NCI-H2107 treated with DMSO at 0.1 percent for 48 hours (cell line): ENCODE results near the gene OR4S1.
"Not testable (repeated sequence)": the region's sequence is repeated elsewhere in the genome, so short reads cannot be mapped to it uniquely, and the experiment has no call there.

Experiments used
- DNase-seq: peaks from one replicate; lab custom pipeline; 2025; ENCODE audit not compliant: unreplicated experiment; lab: John Stamatoyannopoulos, UW

Gene OR4S1, protein sequence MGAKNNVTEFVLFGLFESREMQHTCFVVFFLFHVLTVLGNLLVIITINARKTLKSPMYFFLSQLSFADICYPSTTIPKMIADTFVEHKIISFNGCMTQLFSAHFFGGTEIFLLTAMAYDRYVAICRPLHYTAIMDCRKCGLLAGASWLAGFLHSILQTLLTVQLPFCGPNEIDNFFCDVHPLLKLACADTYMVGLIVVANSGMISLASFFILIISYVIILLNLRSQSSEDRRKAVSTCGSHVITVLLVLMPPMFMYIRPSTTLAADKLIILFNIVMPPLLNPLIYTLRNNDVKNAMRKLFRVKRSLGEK

DNA sequence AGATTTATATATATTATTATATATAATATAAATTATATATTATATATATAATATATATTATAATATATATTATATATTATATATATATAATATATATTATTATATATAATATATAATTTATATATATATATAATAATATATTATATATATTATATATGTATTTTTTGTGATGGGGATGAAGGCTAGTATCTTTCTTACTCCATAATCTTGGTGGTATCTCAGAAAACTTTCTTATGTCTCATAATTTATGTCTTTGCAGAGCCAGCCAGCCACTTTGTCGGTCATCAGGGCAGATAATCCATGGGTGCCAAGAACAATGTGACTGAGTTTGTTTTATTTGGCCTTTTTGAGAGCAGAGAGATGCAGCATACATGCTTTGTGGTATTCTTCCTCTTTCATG lies at the start of gene OR4S1:
Gene OR4S1 (plus strand): TSS at position 301 of the 400 bp plus-strand sequence. CDS start 0 bp downstream, at position 301.
- no peak for DNase-seq

DNA sequence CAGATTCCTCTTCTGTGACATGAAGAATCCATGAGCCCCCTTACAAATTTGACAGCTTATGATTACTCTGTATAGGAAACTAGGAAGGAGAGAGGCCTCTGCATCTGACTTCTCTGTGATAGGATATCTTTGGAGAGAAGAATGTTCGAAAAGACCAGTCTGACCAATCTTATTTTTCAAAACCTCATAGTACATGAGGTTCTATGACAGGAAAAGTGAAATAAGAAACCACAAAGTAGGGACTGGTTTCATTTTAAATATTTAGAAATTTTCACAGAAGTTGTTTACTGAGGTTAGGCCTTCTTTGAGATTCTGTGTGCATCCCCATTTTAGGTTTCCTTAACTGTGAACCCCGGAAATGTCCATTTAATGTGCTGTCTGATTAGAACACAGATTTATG lies 44.4 kb upstream of the OR4S1 start:
- DNase-seq, result no peak

DNA sequence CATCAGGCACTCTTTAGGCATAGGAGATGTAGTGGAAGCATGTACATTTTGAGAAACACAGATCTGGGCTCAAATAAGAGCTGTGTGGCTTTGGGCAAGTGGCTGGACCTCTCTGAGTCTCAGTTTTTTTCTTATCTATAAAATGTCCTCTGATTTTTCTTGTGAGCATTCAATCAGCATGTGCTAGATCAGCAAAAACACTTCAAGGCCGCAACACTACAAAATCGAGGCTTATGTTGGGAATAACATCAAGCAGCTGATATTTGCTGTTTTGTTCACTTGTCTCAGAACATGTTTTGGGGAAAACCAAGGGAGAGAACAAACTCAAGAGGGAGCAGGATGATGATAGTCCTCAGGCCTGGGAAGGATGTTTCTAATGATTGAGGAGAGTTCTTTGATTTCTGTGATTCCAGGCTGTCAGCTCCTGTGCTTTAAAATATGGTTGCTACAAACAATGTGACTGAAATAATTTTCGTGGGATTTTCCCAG lies 42.6 kb upstream of the OR4S1 start, which contains the start of gene OR4X1:
Gene OR4X1 (plus strand): TSS at position 439 of the 489 bp plus-strand sequence. CDS start 0 bp downstream, at position 439.
- no peak for DNase-seq

DNA sequence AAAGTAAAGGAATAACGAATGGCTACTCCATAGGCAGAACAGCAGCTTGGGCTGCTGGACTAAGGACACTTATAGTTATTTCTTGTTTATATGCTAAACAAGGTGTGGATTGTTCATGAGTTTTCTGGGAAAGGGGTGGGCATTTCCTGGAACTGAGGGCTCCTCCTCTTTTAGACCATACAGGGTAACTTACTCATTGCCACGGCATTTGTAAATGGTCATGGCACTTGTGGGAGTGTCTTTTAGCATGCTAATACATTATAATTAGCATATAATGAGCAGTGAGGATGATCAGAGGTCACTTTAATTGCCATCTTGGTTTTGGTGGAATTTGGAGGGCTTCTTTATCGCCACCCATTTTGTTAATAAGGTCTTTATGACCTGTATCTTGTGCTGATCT lies 35.4 kb upstream of the OR4S1 start:
- DNase-seq, result no peak

DNA sequence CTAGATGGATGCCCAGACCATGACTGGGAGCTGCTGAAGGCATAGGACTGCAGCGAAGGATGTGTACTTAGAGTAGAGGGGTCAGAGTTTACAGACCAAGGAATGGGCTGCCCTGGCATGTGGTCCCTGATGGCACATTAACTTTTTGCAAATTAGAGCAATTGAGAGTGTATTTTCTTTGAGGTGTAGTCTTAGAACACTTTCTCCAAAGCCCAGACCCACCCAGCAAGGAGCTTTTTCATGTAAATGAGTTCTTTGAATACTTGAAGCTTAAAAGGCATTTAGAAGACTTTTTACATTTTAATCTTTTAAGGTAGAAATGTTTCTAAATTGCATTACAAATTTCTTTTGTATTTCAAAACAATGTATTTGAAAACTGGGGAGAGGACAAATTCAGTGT lies 33.4 kb upstream of the OR4S1 start:
- no peak for DNase-seq

DNA sequence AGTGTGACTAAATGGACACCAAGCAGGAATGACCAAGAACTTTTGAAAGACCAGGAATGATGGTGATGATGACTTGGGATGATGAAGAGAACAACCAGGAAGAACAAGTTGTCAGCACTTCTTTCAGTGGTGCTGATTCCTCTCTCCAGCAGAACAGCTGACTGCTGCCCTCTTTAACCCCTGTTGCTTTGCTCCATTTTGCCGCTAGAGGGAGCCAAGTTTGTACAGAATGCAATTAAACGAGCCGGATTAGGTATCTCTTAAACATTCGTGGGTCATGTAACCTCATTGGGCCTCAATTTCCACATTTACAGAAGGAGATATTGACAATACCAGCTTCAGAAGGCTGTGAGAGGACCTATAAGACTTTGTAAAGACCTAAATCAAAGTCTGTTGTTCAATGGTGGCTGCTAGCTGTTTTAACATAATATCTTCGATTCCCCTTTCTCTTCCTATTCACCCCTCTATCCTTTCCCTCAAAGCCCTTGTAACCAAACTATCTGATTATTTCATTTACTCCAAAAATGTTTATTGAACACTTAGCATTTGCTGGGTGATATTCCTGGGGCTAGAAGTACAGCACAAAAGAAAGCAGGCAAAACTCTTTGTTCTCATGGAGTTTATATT lies 1.9 kb downstream of the OR4S1 start:
- DNase-seq, result peak; percentile 33

DNA sequence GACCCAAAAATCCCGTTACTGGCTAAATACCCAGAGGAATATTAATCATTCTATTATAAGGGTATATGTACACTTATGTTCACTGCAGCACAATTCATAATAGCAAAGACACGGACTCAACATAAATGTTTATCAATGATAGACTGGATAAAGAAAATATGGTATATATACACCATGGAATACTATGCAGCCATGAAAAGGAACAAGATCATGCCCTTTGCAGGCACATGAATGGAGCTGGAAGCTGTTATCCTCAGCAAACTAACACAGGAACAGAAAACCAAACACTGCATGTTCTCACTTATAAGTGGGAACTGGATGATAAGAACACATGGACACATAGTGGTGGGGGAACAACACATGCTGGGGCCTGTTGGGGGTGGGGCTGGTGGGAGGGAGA lies 7.6 kb downstream of the OR4S1 start:
- not testable (repeated sequence) for DNase-seq

DNA sequence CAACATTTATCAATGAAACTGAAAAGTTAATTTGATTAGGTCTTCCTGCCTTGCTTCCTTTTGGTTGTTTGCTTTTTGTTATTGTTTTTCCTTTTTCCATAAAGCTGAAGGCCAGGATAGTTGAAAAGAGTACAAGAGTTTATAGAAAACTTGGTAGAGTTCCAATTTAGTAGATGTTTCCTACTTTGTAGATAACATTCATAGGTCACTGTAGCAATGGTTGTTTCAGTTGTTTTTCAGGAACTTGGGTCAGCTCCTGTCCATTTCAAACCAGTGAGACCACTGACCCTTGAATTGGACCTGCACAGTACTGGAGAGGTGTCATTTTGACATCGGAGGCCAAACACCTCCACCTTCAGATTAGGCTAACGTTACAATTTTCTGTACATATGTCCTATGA lies 13.8 kb downstream of the OR4S1 start:
- DNase-seq, result not testable (repeated sequence)

DNA sequence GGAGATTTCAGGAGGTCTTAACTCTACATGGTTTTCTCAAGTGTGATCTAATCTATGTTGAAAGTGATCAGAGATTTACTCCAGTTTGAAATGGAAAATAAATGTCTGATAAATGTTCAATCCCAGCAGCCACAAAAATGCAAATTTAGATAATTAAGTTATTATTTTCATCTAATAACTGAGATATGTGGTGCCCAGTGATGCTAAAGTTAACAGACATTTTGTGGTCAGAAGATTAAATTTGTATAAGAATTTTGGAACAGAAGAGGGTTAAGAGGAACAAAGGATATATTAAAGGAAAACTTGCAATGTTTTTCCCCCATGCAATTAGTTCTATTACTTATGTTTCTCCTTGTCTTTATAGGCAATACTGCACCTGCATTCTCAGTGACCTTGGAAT lies 18.6 kb downstream of the OR4S1 start, which contains the start of gene OR4C3:
Gene OR4C3 (plus strand): TSS at position 301 of the 400 bp plus-strand sequence. CDS start 102 bp downstream, outside the sequence.
- DNase-seq, result not testable (repeated sequence)

DNA sequence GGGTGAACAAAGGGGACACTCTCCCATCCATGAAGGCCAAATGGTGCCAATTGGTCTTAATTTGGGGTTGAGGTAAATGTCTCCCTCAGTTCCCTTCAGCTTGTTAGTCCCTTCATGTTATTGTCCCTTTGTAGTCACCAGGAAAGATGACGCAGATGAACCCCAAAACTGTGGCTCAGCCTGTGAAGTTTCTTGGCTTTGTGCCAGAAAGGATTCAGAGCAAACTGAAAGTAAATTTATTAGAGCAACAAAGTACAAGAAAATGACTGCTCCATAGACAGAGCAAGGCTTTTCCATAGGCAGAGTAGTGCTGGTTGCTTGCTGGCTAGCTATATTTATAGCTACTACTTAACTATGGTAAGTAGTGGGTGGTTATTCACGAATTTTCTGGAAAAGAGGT lies 35.4 kb downstream of the OR4S1 start:
- DNase-seq, result no peak

DNA sequence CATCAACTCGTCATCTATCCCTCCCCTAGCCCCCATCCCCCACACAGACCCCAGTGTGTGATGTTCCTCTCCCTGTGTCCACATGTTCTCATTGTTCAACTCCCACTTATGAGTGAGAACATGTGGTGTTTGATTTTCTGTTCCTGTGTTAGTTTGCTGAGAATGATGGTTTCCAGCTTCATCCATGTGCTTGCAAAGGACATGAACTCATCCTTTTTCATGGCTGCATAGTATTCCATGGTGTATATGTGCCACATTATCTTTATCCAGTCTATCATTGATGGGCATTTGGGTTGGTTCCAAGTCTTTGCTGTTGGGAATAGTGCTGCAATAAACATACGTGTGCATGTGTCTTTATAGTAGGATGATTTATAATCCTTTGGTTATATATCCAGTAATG lies 36.5 kb downstream of the OR4S1 start:
- DNase-seq, result not testable (repeated sequence)

DNA sequence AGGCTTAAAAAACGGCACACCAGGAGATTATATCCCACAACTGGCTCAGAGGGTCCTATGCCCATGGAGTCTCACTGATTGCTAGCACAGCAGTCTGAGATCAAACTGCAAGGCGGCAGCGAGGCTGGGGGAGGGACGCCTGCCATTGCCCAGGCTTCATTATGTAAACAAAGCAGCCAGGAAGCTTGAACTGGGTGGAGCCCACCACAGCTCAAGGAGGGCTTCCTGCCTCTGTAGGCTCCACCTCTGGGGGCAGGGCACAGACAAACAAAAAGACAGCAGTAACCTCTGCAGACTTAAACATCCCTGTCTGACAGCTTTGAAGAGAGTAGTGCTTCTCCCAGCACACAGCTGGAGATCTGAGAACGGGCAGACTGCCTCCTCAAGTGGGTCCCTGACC lies 40.3 kb downstream of the OR4S1 start:
- DNase-seq, result not testable (repeated sequence)

DNA sequence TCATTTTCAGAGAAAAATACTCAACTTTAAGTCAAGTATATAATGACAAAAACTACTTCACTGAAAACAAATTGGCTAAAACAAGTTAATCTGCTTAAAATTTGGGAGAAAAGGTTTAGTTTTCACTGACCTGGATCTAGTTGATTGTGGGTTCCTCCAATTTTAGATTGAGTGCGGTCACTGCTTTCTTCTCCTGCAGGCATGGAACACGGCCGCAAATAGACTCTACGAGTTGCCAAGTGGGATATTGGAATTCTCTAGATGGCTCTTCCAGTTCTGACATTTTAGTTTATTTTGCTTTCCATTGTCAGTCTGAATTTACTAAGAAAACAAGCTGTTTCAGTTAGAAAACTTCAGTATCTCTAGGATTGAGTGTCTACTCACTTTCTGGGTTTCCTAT lies 48.0 kb downstream of the OR4S1 start:
- no peak for DNase-seq

DNA sequence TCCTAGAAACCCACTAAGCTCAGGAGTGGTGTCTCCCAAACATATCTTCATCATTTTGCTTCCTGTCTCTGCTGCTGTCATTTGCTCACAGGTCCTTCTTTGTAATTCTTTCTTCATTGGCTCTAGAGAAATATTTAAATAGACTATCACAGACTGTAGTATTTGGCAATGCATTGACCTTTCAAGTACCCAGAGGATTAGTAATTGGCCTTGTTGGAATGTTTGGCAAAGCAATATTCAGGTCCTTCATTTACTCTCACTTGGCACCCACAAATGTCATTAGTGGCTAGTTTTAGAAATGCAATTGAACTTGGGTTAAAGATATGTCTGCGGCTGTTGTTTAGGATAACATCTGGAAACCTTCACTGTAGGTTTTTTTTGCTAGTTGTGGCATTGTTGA lies 48.7 kb downstream of the OR4S1 start:
- no peak for DNase-seq
